Peyer's patch (tissue), 4 donors: ENCODE data around the gene KIRREL1. TPM values are rescaled to one million over a fixed set of nuclear protein-coding genes. Genes with fewer than 3 reads are reported as not detected.

ENCODE experiments used
- DNase-seq, 3 donors: peaks; one replicate each; pipeline ENCODE4 v3.0.0-alpha.2; 2017 to 2019
- H3K27ac ChIP-seq, 4 donors: fragments of 200-600 bp; sonication (generic); one replicate each; pipeline ENCODE4 v1.5.1; 2016 to 2019
- H3K27me3 ChIP-seq, 2 donors: fragments of 200-600 bp; sonication (generic); one replicate each; pipeline ENCODE4 v1.5.1; 2019
- H3K36me3 ChIP-seq, 3 donors: fragments of 200-600 bp; sonication (generic); one replicate each; pipeline ENCODE4 v1.5.1; 2016 to 2019
- H3K4me1 ChIP-seq, 4 donors: fragments of 200-600 bp; sonication (generic); one replicate each; pipeline ENCODE4 v1.5.1; 2016 to 2019
- H3K4me3 ChIP-seq, 4 donors: fragments of 200-600 bp; sonication (generic); 1 replicate in 3 of 4; 2 replicates in 1 of 4; pipeline ENCODE4 v1.5.1; 2016 to 2019; ENCODE audit warnings: mild to moderate bottlenecking in 1 of 4
- H3K9me3 ChIP-seq, 4 donors: fragments of 200-600 bp; sonication (generic); one replicate each; pipeline ENCODE4 v1.5.1; 2016 to 2019; ENCODE audit warnings: mild to moderate bottlenecking in 1 of 4
- POLR2A ChIP-seq, 2 donors: fragments of 450-650 bp; IDR thresholded peaks; one replicate each; pipeline ENCODE4 v1.5.1; 2017; ENCODE audit warnings: antibody characterized with exemption in 2 of 2, mild to moderate bottlenecking in 2 of 2, moderate library complexity in 2 of 2
- total RNA-seq, 4 donors: library from RNA; depleted of rRNA; stranded (reverse); fragments of >200 nt; gene quantifications; one replicate each; pipeline ENCODE4 v1.1.0, GENCODE V29; 2016
- TF ChIP-seq, protein P1 (sequence below), 6 experiments: fragments of 450-650 bp in 4 of 6; fragments of 200-600 bp in 2 of 6; sonication (generic) in 1 of 6; IDR thresholded peaks; one replicate each; pipeline ENCODE4 v1.5.1; 2017 to 2019; ENCODE audit warnings: antibody characterized with exemption in 6 of 6, mild to moderate bottlenecking in 3 of 6, moderate library complexity in 1 of 6

The KIRREL1 gene
- total RNA-seq, 4 donors from 2014 or later: 2.8 to 29.7 (median 11.1) TPM

DNA sequence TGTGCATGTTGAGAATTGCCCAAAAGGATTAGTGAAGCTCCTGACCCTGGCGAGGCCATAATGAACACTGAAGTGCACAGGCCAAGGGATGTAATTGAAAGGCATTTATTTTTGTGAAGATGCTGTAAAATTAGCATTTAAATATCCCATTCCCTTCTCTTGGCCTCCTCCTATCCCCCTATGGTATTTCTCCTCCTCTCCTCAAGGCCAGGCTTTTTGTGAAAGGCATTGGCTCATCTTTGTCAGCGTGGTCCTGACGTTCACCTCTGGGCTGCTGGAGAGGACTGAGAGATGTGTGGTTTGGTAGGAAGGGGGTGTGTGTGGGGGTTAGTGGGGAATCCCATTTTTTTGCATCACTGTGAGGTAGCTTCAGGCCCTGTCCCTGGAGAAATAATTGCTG, 105.7 kb downstream of the KIRREL1 start:
- Histone ChIP-seq H3K36me3 (no peaks in the 10 kb centered on the region), H3K4me3 (no peak overlapping the region), H3K4me1 (peaks cover 0 to 19% (median 0%) of the 10 kb centered on the region in 4 donors), H3K27ac (no peak overlapping the region), H3K9me3 (no peaks in the 10 kb centered on the region), H3K27me3 (no peaks in the 10 kb centered on the region)
- TF ChIP-seq, protein P1, sequence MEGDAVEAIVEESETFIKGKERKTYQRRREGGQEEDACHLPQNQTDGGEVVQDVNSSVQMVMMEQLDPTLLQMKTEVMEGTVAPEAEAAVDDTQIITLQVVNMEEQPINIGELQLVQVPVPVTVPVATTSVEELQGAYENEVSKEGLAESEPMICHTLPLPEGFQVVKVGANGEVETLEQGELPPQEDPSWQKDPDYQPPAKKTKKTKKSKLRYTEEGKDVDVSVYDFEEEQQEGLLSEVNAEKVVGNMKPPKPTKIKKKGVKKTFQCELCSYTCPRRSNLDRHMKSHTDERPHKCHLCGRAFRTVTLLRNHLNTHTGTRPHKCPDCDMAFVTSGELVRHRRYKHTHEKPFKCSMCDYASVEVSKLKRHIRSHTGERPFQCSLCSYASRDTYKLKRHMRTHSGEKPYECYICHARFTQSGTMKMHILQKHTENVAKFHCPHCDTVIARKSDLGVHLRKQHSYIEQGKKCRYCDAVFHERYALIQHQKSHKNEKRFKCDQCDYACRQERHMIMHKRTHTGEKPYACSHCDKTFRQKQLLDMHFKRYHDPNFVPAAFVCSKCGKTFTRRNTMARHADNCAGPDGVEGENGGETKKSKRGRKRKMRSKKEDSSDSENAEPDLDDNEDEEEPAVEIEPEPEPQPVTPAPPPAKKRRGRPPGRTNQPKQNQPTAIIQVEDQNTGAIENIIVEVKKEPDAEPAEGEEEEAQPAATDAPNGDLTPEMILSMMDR (IDR thresholded peaks at IDR 0.05): no peak
- no peak for TF ChIP-seq POLR2A (IDR thresholded peaks at IDR 0.05)
- no peak for DNase-seq

DNA sequence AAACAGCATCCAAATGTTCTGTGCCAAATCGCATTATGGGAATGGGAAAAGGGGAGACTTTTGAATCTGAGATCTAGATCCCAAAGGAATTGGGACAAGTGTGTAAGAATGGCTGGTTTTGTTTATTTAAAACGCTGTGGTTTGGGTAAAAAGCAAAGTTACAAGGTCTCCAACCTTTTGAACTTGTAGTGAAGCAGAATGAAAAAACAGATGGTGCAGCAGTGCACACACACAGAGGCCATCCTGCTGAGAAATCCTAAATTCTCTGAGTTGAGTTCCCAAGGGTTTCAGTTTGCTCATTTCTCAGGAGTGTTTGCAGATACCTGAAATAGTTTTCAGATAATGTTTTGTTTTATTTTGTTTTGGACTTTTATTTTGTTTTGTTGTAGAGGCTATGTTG, 107.1 kb downstream of the KIRREL1 start:
- H3K9me3 ChIP-seq: no peaks in the 10 kb centered on the region
- TF ChIP-seq, protein P1 (IDR thresholded peaks at IDR 0.05): no peak
- TF ChIP-seq POLR2A (IDR thresholded peaks at IDR 0.05): no peak
- no peak for DNase-seq
- no peaks in the 10 kb centered on the region for H3K27me3 ChIP-seq
- H3K36me3 ChIP-seq: no peaks in the 10 kb centered on the region
- H3K4me3 ChIP-seq: no peak overlapping the region
- no peak overlapping the region for H3K27ac ChIP-seq
- H3K4me1 ChIP-seq: peaks cover 0 to 19% (median 0%) of the 10 kb centered on the region in 4 donors

DNA sequence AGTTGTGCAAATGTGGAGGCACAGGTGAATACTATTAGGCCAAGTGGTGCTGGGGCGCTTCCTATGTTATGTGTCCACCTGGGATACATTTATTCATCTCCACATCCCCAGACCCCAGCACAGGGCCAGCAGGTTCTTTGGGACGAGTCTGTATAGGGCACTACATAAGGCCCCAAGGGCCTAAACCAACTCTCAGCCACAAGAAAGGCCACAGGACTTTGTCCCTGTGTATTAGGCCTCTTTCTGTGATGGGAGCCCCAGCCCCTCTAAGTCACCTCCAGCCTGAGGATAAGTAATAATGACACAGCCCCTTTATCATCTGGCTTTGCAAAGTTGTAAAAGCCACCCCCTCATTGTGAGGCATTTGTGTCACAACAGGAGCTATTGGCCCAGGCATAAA, 108.0 kb downstream of the KIRREL1 start:
- H3K36me3 ChIP-seq: no peaks in the 10 kb centered on the region
- H3K9me3 ChIP-seq: no peaks in the 10 kb centered on the region
- H3K4me3 ChIP-seq: no peak overlapping the region
- H3K27ac ChIP-seq: peak overlapping the region in 2 of 4 donors; percentile 62 to 85
- no peaks in the 10 kb centered on the region for H3K27me3 ChIP-seq
- H3K4me1 ChIP-seq: peaks cover 0 to 19% (median 0%) of the 10 kb centered on the region in 4 donors
- no peak for DNase-seq
- no peak for TF ChIP-seq POLR2A (IDR thresholded peaks at IDR 0.05)
- TF ChIP-seq, protein P1 (IDR thresholded peaks at IDR 0.05): no peak

DNA sequence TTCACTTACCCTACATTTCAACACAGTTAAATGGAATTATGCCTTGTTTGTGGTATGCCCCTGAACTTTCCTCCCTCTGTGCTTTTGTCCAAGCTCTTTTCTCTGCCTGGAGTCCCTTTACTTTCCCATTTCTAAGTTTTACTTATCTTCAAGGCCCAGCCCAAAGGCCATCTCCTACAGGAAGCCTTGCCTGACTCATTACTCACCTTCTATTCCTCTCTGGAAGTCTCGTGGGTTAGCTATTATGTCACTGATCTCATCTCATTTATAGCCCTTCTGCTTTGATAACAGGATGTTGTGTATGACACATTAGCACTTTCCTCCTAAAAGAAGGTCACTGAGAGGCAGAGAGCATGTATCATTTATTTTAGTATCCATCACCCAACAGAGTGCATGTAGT, 108.5 kb downstream of the KIRREL1 start:
- DNase-seq: peak in 1 of 3 donors; percentile 58
- H3K36me3 ChIP-seq: no peaks in the 10 kb centered on the region
- H3K4me1 ChIP-seq: peaks cover 0 to 19% (median 0%) of the 10 kb centered on the region in 4 donors
- TF ChIP-seq POLR2A (IDR thresholded peaks at IDR 0.05): peak in 1 of 2 donors; percentile 43
- TF ChIP-seq, protein P1 (IDR thresholded peaks at IDR 0.05): no peak
- peak overlapping the region in 2 of 4 donors; percentile 62 to 88 for H3K27ac ChIP-seq
- H3K9me3 ChIP-seq: no peaks in the 10 kb centered on the region
- H3K4me3 ChIP-seq: no peak overlapping the region
- H3K27me3 ChIP-seq: no peaks in the 10 kb centered on the region

DNA sequence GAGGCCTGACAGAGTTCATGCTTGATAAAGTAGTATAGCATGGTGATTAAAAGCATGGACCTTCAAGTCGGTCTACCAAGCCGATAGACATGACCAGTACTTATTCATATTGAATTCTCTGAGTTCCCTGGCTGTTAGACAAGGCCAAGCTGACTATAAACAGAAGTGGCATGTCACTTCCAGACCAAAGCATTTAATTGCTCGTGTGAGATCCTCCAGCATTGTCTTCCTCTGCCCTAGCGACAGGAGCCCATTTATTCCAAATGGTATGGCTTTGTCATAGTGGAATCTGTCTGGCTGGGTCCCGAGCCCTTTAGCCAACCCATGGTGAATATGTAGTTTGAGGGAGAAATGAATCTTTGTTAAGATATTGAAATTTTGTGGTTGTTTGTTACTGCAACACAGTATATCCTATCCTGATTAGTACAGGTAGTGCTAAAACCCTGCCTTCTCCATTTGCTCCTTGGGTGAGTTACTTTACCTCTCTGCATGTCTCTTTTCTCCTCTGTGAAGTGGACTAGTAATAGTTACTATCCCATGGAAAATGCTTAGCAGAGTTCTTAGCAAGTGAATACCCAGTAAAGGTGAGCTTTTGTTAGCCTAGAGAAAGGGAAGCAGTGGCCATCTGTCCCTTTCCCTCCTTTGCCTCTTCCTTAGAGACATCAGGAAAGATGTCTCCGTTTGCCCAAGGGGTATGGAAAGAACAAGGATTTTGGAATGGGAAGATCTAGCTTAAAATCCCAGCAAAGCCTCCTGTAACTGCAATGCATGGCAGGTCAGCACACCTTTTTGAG, 109.6 kb downstream of the KIRREL1 start:
- no peaks in the 10 kb centered on the region for H3K9me3 ChIP-seq
- no peaks in the 10 kb centered on the region for H3K36me3 ChIP-seq
- H3K4me1 ChIP-seq: peaks cover 0 to 19% (median 0%) of the 10 kb centered on the region in 4 donors
- H3K27ac ChIP-seq: peak overlapping the region in 2 of 4 donors; percentile 62 to 88
- no peaks in the 10 kb centered on the region for H3K27me3 ChIP-seq
- H3K4me3 ChIP-seq: no peak overlapping the region
- TF ChIP-seq POLR2A (IDR thresholded peaks at IDR 0.05): no peak
- TF ChIP-seq, protein P1 (IDR thresholded peaks at IDR 0.05): no peak
- DNase-seq: no peak
